Bronchial epithelial cell (primary cell): ENCODE results near the gene CDC42. TPM values are rescaled to one million over a fixed set of nuclear protein-coding genes. Genes with fewer than 3 reads are reported as not detected.

ENCODE experiments used
- DNase-seq: peaks from one replicate; pipeline ENCODE4 v3.0.0-alpha.2; 2010; ENCODE audit warnings: low read depth
- FAIRE-seq: peaks from 2 replicates; lab custom pipeline; 2011; peaks lifted over from hg19 to GRCh38; lab: Jason Lieb, UNC
- H3K27me3 ChIP-seq: 2 replicates; pipeline ENCODE4 v1.5.1; 2011; ENCODE audit warnings: low read length; ENCODE audit not compliant: control insufficient read depth, insufficient read depth
- H3K36me3 ChIP-seq: 2 replicates; pipeline ENCODE4 v1.5.1; 2011; ENCODE audit warnings: low read length; ENCODE audit not compliant: control insufficient read depth, insufficient read depth
- H3K4me3 ChIP-seq: 2 replicates; pipeline ENCODE4 v1.5.1; 2011; ENCODE audit warnings: mild to moderate bottlenecking, low read depth, low read length, control low read depth
- total RNA-seq: library from RNA; depleted of rRNA; stranded (reverse); fragments of >200 nt; gene quantifications from 2 replicates; pipeline ENCODE4 v1.2.1, GENCODE V29; 2014
- TF ChIP-seq, protein P1 (sequence below): IDR thresholded peaks from 2 replicates; pipeline ENCODE4 v1.5.1; 2011; ENCODE audit warnings: mild to moderate bottlenecking, moderate library complexity, low read length, control low read depth, inconsistent platforms; ENCODE audit not compliant: insufficient read depth, severe bottlenecking

Gene CDC42
- total RNA-seq, 1 donor from 2014 or later, result 408 TPM

DNA sequence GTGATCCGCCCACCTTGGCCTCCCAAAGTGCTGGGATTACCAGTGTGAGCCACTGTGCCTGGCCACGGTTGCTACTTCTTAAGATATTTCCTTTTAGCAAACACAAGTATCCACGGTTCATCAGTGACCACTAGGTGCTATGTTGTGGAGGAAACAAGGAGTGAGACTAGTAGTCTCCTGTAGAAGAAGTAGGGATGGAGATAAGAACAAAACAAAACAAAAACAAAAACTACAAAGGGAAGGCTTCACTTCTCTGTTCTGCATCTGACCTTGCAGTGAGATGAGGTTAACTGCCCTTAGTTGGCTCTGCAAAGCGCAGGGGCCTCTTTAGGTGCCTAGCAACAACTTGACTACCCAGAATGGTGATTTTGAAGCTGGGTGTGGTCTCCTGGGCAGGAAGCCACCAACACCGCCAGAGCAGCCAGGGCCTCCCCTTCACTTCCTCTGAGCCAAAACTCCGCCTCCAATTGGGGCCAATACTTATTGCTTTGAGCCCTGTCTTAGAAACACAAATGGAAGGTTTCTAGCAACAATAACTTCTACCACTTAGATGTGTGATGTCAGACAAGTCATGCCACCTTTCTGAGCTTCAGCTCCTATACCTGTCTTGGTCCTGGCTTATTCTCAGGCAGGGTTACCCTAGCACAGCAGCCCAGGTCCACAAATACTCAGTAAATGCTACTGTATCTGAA lies 12.8 kb upstream of the CDC42 start:
- TF ChIP-seq, protein P1, sequence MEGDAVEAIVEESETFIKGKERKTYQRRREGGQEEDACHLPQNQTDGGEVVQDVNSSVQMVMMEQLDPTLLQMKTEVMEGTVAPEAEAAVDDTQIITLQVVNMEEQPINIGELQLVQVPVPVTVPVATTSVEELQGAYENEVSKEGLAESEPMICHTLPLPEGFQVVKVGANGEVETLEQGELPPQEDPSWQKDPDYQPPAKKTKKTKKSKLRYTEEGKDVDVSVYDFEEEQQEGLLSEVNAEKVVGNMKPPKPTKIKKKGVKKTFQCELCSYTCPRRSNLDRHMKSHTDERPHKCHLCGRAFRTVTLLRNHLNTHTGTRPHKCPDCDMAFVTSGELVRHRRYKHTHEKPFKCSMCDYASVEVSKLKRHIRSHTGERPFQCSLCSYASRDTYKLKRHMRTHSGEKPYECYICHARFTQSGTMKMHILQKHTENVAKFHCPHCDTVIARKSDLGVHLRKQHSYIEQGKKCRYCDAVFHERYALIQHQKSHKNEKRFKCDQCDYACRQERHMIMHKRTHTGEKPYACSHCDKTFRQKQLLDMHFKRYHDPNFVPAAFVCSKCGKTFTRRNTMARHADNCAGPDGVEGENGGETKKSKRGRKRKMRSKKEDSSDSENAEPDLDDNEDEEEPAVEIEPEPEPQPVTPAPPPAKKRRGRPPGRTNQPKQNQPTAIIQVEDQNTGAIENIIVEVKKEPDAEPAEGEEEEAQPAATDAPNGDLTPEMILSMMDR, result peak; percentile 8
- no peak overlapping the region for H3K4me3 ChIP-seq
- no peaks in the 10 kb centered on the region for H3K27me3 ChIP-seq
- H3K36me3 ChIP-seq, result no peaks in the 10 kb centered on the region
- FAIRE-seq (no peak), DNase-seq (peak; percentile 73)

DNA sequence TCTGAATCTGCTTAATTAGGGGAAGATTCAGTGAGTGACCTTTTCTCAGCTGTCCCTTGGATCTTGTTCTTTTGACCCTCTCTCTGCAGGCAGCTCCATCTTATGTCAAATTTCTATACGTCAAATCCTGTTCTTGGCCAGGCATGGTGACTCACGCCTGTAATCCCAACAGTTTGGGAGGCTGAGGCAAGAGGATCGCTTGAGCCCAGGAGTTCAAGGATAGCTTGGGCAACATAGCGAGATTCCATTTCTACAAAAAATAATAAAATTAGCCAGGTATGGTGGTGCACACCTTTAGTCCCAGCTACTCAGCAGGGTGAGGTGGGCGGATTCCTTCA lies 12.3 kb upstream of the CDC42 start:
- Histone ChIP-seq H3K27me3 (no peaks in the 10 kb centered on the region), H3K4me3 (no peak overlapping the region), H3K36me3 (no peaks in the 10 kb centered on the region)
- DNase-seq, result no peak
- TF ChIP-seq, protein P1, result no peak
- FAIRE-seq, result no peak

- no peaks in the 10 kb centered on the region for H3K36me3 ChIP-seq
- H3K4me3 ChIP-seq, result no peak overlapping the region
- FAIRE-seq (no peak), DNase-seq (peak; percentile 86)
- H3K27me3 ChIP-seq, result no peaks in the 10 kb centered on the region
- TF ChIP-seq, protein P1, result no peak
Observed at GRCh38 chr1:22041505-22041904, 11.0 kb upstream of the CDC42 start.

- Histone ChIP-seq H3K36me3 (no peaks in the 10 kb centered on the region), H3K4me3 (no peak overlapping the region), H3K27me3 (no peaks in the 10 kb centered on the region)
- FAIRE-seq (no peak), DNase-seq (peak; percentile 94)
- TF ChIP-seq, protein P1, result no peak
Observed at GRCh38 chr1:22043198-22043769, 9.2 kb upstream of the CDC42 start.

GRCh38 chr1:22044690-22045420 lies 7.7 kb upstream of the CDC42 start:
- no peaks in the 10 kb centered on the region for H3K36me3 ChIP-seq
- no peaks in the 10 kb centered on the region for H3K27me3 ChIP-seq
- TF ChIP-seq, protein P1, result no peak
- H3K4me3 ChIP-seq, result no peak overlapping the region
- DNase-seq (peak; percentile 88), FAIRE-seq (no peak)
